HK-2 (cell line): Measurements from ENCODE around the gene MEIS2.

Source experiments
- DNase-seq: peaks from one replicate; pipeline ENCODE4 v3.0.0-alpha.2; 2018; ENCODE audit not compliant: unreplicated experiment

The MEIS2 gene

GRCh38 chr15:37112971-37113670 is 12.8 kb upstream of the MEIS2 start:
- DNase-seq = no peak

DNA sequence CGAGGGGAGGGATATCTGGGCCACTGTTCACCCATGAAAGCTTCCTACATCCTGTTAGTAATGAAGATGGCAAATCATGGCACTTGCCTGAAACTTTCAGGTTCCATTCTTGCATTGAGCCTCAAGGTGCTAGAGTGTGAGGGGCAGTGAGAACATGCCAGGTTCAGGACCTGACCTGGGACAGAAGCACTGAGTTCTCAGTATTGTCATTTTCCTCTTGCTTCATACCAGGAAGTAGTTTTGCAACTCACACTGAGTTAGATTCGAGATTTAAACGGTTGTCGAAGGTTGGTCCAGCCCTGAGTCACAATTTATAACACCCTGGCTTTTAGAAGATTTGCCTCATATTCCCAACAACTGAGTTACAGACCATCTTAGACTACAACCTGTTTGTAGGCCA is 11.8 kb upstream of the MEIS2 start:
- DNase-seq = no peak

DNA sequence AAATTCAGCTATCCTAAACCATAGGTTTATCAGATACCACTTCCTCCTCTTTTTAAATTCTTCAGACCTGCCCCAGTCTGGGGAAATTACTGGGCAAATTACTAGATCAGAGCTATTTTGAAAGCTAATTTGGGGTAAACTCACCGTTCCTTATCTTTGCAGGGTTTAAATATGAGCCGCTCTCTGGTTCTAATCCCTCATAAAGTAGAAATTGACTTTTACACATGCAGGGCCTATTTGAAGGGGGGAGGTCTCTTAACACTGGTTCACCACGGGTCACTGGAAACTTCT is 11.0 kb upstream of the MEIS2 start:
- DNase-seq = no peak

- peak; percentile 11 for DNase-seq
These were observed 9.7 kb upstream of the MEIS2 start for GRCh38 chr15:37109872-37110572.

DNA sequence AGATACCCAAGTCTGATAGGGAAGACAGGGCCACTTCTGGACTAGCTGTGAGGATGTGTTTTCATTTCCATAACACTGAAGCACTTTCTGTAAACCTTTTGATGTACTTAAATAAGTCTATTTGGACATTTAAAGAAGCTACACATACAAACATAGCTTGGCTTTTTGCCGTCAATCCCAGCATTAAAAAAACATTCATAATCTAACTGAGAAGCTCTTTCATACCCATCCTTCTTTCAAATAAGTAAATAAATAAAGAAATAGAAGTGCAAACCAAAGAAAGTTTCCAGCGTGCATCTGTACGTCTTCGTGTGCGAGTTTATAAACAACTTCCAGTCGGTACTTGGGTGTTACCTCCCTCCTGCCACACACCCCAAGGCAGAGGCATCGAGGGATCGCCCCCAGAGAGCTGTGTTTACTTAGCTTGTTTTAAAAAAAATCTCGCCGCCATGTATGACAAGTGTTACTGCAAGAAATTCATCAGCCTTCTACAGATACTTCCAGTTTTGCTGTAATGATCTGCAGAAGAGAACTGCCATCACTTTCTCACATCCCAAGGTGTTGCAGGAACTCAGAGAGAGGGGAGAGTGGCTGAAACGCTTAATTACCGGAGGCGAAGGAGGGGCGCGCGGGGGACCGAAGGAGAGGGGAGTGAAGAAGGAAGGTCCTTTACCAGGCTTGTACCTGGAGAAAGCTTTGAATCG is 9.0 kb upstream of the MEIS2 start:
- DNase-seq = no peak

GRCh38 chr15:37108381-37109167 is 8.2 kb upstream of the MEIS2 start:
- DNase-seq = no peak

- DNase-seq = no peak
These were observed 7.5 kb upstream of the MEIS2 start for GRCh38 chr15:37107744-37108380.

GRCh38 chr15:37107071-37107743 is 6.9 kb upstream of the MEIS2 start:
- no peak for DNase-seq

GRCh38 chr15:37106490-37107001 is 6.2 kb upstream of the MEIS2 start:
- DNase-seq = no peak

GRCh38 chr15:37105889-37106288 is 5.5 kb upstream of the MEIS2 start:
- DNase-seq = no peak

DNA sequence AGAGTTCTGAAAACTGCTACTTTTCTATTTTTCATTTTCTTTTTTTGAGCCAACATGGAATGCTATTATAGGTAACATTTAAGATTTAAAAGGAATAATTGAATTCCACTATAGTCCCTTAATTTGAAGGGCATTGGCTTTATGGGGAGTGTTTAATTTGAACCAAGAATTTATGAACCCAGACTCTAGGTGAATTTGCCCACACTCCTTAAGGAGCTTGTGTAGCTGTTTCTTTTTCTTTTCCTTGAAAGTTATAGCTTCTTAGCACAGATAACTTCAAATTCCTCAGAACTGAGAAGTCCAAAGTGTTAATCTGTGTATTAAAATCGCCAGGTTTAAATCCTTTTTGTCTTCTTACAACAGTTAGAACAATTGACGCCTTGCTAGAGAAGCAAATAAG is 4.7 kb upstream of the MEIS2 start:
- no peak for DNase-seq

DNA sequence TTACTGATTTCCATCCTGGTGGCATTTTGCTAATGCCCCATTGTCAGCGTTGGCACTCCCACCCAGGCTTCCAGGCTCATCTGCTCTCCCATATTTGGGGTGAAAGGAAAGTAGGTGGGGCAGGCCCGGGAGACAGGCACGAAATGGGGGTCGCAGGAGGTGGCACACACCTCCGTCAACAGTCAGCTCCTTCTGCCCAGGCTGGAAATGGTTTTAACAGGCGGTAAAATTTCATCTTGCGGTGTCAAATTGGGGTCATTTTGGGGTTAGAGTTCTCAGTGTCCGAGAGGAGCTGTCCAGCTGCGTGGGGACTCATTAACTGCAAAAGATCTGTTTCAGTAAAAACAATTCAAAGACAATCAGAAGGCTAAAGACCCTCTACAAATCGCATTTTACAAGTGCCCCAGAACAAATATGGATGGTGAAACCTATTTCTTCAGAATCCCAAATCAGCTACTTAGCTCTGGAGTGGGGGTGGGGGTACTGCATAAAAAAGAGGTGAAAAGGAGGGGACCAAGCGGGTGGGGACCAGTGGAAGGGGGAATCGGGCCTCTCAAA is 4.2 kb upstream of the MEIS2 start:
- DNase-seq = no peak

DNA sequence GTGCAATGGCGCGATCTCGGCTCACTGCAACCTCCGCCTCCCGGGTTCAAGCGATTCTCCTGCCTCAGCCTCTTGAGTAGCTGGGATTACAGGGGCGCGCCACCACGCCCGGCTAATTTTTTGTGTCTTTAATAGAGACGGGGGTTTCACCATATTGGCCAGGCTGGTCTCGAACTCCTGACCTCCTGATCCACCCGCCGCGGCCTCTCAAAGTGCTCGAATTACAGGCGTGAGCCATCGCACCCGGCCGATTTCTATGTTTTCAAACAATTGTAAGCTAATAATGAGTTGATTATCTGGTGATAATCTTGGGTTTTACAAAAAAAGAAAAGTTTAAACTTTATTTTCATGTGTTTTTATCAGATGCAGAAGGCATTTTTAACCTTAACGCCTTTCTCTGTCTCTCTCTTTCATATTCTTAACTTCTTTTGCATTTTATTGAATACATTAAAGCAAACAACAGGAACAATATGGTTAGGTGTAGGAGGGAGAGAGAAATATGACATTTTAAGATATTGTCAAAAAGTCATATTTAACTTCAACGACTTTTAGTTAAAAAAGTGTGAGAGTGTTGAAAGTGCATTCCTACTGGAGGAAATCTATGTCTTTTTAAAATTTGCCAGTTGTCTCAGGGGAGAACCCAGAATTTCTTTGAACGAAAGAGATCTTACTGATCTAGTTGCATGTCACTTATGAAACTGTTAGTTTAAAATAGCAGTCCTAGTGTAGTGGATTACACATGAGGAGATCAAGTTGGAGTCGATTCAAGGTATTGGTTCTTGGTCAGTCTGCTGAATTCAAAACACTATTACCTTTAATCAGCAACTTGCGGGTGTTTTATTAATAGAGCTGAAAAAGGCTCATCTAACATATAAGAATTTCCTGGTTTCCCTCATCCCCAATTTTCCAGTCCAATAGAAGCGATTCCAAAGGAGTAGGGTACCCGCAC is 3.4 kb upstream of the MEIS2 start:
- DNase-seq = no peak

DNA sequence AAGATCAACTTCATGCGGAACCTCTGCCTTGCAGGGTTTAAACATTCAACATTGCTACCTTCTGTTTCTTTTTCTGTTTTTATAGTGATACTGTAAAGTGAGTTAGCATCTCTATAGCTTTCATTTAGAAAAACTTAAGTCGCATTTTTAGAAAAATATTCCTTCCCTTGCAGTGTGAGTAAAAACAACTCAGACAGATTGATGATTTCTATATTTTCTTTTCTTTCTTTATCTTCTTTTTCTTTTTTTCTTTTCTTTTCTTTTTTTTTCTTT is 2.8 kb upstream of the MEIS2 start:
- no peak for DNase-seq

DNA sequence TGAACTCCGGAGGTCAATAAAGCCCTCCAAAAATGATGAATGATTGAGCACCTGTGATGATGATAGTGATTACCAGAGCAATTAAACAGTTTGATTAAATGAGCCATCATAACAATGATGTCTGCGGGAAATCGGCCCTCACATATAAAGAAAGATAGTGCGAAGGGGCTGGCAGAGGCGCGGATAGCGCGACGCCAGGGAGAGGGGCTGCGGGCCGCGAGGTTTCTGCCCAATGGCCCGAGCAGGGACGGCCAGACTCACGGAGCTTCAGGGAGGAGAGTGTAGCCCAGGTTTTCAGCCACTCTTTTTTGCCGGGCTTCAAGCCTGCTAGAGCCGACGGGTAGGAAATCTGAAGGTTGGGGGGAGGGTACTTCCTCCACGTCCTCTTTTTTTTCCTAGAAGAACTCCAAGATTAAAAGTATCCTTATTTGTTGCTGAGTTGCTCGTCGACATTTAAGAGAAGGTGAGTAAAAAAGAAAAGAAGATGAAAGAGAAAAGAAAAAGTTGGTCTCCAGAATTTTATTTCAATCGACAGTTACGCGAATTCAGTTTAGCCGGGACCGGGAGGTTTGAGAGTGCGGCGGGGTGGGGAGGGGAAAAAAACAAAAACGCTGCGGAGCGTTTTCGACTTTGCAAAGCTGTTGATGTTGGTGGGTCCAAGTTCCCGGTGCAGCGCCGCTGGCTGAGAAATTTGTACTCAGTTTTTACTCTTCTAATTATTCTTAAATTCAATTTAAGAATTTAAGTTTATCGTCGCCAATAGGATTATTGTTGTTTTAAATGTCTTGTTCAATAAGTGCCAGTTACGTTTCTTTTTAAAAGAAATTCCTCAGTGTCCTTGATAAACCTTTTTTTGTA is 2.2 kb upstream of the MEIS2 start:
- peak; percentile 18 for DNase-seq

- no peak for DNase-seq
These were observed 1.6 kb upstream of the MEIS2 start for GRCh38 chr15:37101980-37102304.

DNA sequence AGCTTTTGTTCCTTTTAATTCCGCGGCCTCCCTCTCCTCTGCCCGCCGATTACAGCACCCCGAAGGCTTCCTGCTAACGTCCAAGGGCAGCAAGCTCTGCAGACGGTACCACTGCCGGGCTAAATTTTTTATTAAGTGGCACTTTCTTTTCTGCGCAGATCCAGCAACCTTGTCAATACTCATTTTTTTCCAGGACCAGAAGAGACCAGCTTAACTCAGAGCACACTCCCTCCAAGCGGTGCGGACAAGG is 542 bp upstream of the MEIS2 start:
- no peak for DNase-seq

DNA sequence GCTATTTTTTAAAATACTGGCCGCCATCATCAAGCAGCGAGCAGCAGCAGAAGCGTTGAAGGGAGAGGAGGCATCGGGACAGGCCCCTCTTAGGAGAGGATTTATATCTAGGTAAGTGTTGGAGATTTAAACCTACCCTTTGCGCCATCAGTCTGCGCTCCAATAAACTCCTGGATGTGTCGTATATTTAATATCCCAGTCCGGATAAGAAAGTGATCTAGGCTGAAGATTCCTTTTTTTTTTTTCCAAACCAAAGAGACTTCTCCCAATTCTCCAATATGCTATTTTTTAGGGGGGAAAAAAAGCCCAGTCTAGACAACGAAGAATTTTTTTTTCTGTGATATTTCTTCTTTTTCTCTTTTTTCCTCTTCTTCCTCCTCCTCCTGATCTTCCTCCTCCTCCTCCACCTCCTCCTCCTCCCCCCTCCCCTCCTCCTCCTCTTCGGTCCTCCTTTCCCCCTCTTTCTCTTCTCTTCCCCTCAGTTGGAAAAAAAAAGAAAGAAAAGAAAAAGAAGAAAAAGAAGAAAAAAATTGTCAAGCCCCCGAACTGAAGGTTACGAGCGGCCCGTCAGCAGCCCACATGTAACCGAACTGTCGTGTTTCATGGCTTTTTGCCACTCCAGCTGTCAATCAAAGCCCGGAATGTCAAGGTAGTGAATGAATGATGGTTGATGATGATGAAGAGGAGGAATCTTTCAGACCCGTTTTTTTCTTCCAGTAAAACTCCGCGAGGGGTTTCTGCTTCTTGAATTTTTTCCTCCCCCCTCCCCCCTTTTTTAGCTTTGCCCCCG is 835 bp downstream of the MEIS2 start:
- peak; percentile 21 for DNase-seq
